Fibroblast of lung (primary cell): Measurements from ENCODE around the gene FLNC.

ENCODE experiments used
- CTCF ChIP-seq, 2 donors: IDR thresholded peaks in 1 of 2; conservative IDR thresholded peaks in 1 of 2; 1 replicate in 1 of 2; 2 replicates in 1 of 2; pipeline ENCODE4 v1.5.1; 2011 to 2012; ENCODE audit warnings: low read length in 2 of 2, control low read depth in 1 of 2, inconsistent platforms in 1 of 2, low read depth in 1 of 2, mild to moderate bottlenecking in 1 of 2
- EZH2 ChIP-seq: IDR thresholded peaks from 2 replicates; pipeline ENCODE4 v1.5.1; 2012; ENCODE audit warnings: low read length, control low read depth, mild to moderate bottlenecking; ENCODE audit errors: missing control alignments

- TF ChIP-seq CTCF (conservative IDR thresholded peaks at IDR 0.05 in 1 of 2, IDR thresholded peaks at IDR 0.05 in 1 of 2; ENCODE audit: low read depth in 1 of 2, low read length in 2 of 2) (no peak), EZH2 (no peak)
These were observed 14.6 kb downstream of the FLNC start for GRCh38 chr7:128844777-128845311.
